Cardiac muscle cell (in vitro differentiated cells and primary cell): ENCODE measurements around the gene GREB1. TPM values are rescaled to one million over a fixed set of nuclear protein-coding genes. Genes with fewer than 3 reads are reported as not detected.

ENCODE experiments used
- DNase-seq, 2 donors: peaks; one replicate each; pipeline versions ENCODE4 v3.0.0 to v3.0.0-alpha.2; 2010 to 2017; ENCODE audit warnings: low read depth in 1 of 2, low spot score in 1 of 2
- H3K27ac ChIP-seq: fragments of 200-600 bp; sonication (generic); 2 replicates; pipeline ENCODE4 v1.5.1; 2016
- H3K27me3 ChIP-seq: fragments of 200-600 bp; sonication (generic); 2 replicates; pipeline ENCODE4 v1.6.0; 2016; ENCODE audit warnings: control low read depth
- H3K36me3 ChIP-seq: fragments of 200-600 bp; sonication (generic); 2 replicates; pipeline ENCODE4 v1.5.1; 2016; ENCODE audit warnings: control low read depth
- H3K4me1 ChIP-seq: fragments of 200-600 bp; sonication (generic); 2 replicates; pipeline ENCODE4 v1.8.1; 2017; ENCODE audit warnings: low read depth, mild to moderate bottlenecking, mixed run types
- H3K4me3 ChIP-seq: fragments of 200-600 bp; sonication (generic); 2 replicates; pipeline ENCODE4 v1.5.1; 2016; ENCODE audit warnings: mild to moderate bottlenecking
- H3K9me3 ChIP-seq: fragments of 200-600 bp; sonication (generic); 2 replicates; pipeline ENCODE4 v1.5.1; 2017; ENCODE audit warnings: low read depth, mild to moderate bottlenecking, control low read depth
- CTCF ChIP-seq: IDR thresholded peaks from 2 replicates; pipeline ENCODE4 v1.5.1; 2012; ENCODE audit warnings: low read depth, mild to moderate bottlenecking, low read length
- polyA plus RNA-seq: library from polyadenylated mRNA; unstranded; fragments of >200 nt; fragmentation: Nextera tagmentation; extraction: Ambion mirVana; gene quantifications from 2 replicates; pipeline ENCODE4 v1.2.1, GENCODE V29; 2016
- total RNA-seq: library from RNA; depleted of rRNA; stranded (reverse); fragments of >200 nt; gene quantifications from 2 replicates; pipeline ENCODE4 v1.2.3, GENCODE V29; 2016

GREB1 gene
- total and polyA plus RNA-seq, 2 experiments from 2014 or later: 27.1 to 50.5 TPM

- no peaks in the 10 kb centered on the region for H3K27me3 ChIP-seq
- DNase-seq: no peak
- no peaks in the 10 kb centered on the region for H3K4me1 ChIP-seq
- no peak overlapping the region for H3K27ac ChIP-seq
- H3K36me3 ChIP-seq: peaks cover 15% of the 10 kb centered on the region
- no peak for TF ChIP-seq CTCF
- H3K4me3 ChIP-seq: no peak overlapping the region
- H3K9me3 ChIP-seq: no peaks in the 10 kb centered on the region
Measured at GRCh38 chr2:11577101-11577883, 43.4 kb downstream of the GREB1 start.

- H3K27me3 ChIP-seq: no peaks in the 10 kb centered on the region
- TF ChIP-seq CTCF: no peak
- no peak for DNase-seq
- peaks cover 15% of the 10 kb centered on the region for H3K36me3 ChIP-seq
- H3K4me1 ChIP-seq: no peaks in the 10 kb centered on the region
- no peak overlapping the region for H3K4me3 ChIP-seq
- H3K27ac ChIP-seq: no peak overlapping the region
- no peaks in the 10 kb centered on the region for H3K9me3 ChIP-seq
Measured at GRCh38 chr2:11578081-11578948, 44.5 kb downstream of the GREB1 start.

- no peak for TF ChIP-seq CTCF
- Histone ChIP-seq H3K4me3 (no peak overlapping the region), H3K9me3 (no peaks in the 10 kb centered on the region), H3K4me1 (no peaks in the 10 kb centered on the region), H3K27me3 (no peaks in the 10 kb centered on the region), H3K36me3 (peaks cover 15% of the 10 kb centered on the region), H3K27ac (no peak overlapping the region)
- no peak for DNase-seq
Measured at GRCh38 chr2:11578986-11579774, 45.3 kb downstream of the GREB1 start.

GRCh38 chr2:11579867-11580659, 46.2 kb downstream of the GREB1 start:
- no peak for TF ChIP-seq CTCF
- H3K4me1 ChIP-seq: no peaks in the 10 kb centered on the region
- H3K27me3 ChIP-seq: no peaks in the 10 kb centered on the region
- no peak for DNase-seq
- no peaks in the 10 kb centered on the region for H3K9me3 ChIP-seq
- H3K36me3 ChIP-seq: peaks cover 15% of the 10 kb centered on the region
- H3K27ac ChIP-seq: no peak overlapping the region
- no peak overlapping the region for H3K4me3 ChIP-seq

- TF ChIP-seq CTCF: no peak
- Histone ChIP-seq H3K27ac (no peak overlapping the region), H3K36me3 (peaks cover 18% of the 10 kb centered on the region), H3K9me3 (no peaks in the 10 kb centered on the region), H3K4me1 (no peaks in the 10 kb centered on the region), H3K4me3 (no peak overlapping the region), H3K27me3 (no peaks in the 10 kb centered on the region)
- DNase-seq: no peak
Measured at GRCh38 chr2:11580697-11581096, 46.9 kb downstream of the GREB1 start.
